ENCODE data around the gene PLXNA4. TPM values are rescaled to one million over a fixed set of nuclear protein-coding genes. Genes with fewer than 3 reads are reported as not detected.

PLXNA4 gene
- total and polyA plus RNA-seq, 8 donors = 1.9 to 6.6 (median 3.4) TPM

GRCh38 chr7:132588596-132588995, 12.3 kb upstream of the PLXNA4 start:
- Histone ChIP-seq H3K4me3 (no peak overlapping the region), H3K9me3 (no peaks in the 10 kb centered on the region), H3K36me3 (no peaks in the 10 kb centered on the region), H3K27me3 (peaks cover 0 to 10% of the 10 kb centered on the region in 2 donors), H3K27ac (no peak overlapping the region), H3K4me1 (no peaks in the 10 kb centered on the region)
- intact Hi-C loops (cut with DNase I) = no loop called here
- ATAC-seq = no peak
- DNase-seq = no peak
- TF ChIP-seq CTCF (IDR thresholded peaks at IDR 0.05) = no peak

GRCh38 chr7:132584796-132585494, 8.7 kb upstream of the PLXNA4 start:
- intact Hi-C loops (cut with DNase I) = loop anchor here in 1 of 2 donors (5.0 kb wide), 1 partner anchor 268 kb away; no protein-coding TSS in a partner anchor
- DNase-seq = no peak

GRCh38 chr7:132581431-132581830, 5.2 kb upstream of the PLXNA4 start:
- H3K27ac ChIP-seq = no peak overlapping the region
- TF ChIP-seq CTCF (IDR thresholded peaks at IDR 0.05) = no peak
- peaks cover 0 to 10% of the 10 kb centered on the region in 2 donors for H3K4me1 ChIP-seq
- peaks cover 14 to 34% of the 10 kb centered on the region in 2 donors for H3K27me3 ChIP-seq
- DNase-seq (no peak), ATAC-seq (no peak)
- H3K4me3 ChIP-seq = no peak overlapping the region
- H3K9me3 ChIP-seq = no peaks in the 10 kb centered on the region
- H3K36me3 ChIP-seq = no peaks in the 10 kb centered on the region
- intact Hi-C loops (cut with DNase I) = loop anchor here in 1 of 2 donors (5.0 kb wide), 1 partner anchor 264 kb away; no protein-coding TSS in a partner anchor

More at GRCh38 chr7:132584796-132585494, 8.7 kb upstream of the PLXNA4 start:
- no peak for TF ChIP-seq CTCF (IDR thresholded peaks at IDR 0.05)
- H3K4me1 ChIP-seq = no peaks in the 10 kb centered on the region
- H3K27me3 ChIP-seq = peaks cover 0 to 6% of the 10 kb centered on the region in 2 donors
- ATAC-seq = no peak
- H3K27ac ChIP-seq = no peak overlapping the region
- no peaks in the 10 kb centered on the region for H3K9me3 ChIP-seq
- H3K4me3 ChIP-seq = no peak overlapping the region
- H3K36me3 ChIP-seq = no peaks in the 10 kb centered on the region

GRCh38 chr7:132580717-132581285, 4.5 kb upstream of the PLXNA4 start:
- ATAC-seq = peak; percentile 79
- peaks cover 20 to 40% of the 10 kb centered on the region in 2 donors for H3K27me3 ChIP-seq
- no peak overlapping the region for H3K4me3 ChIP-seq
- H3K27ac ChIP-seq = no peak overlapping the region
- intact Hi-C loops (cut with DNase I) = loop anchor here in 1 of 2 donors (5.0 kb wide), 1 partner anchor 264 kb away; no protein-coding TSS in a partner anchor
- peak; percentile 67 to 74 for TF ChIP-seq CTCF (IDR thresholded peaks at IDR 0.05)
- no peaks in the 10 kb centered on the region for H3K9me3 ChIP-seq
- H3K36me3 ChIP-seq = no peaks in the 10 kb centered on the region
- peaks cover 0 to 16% of the 10 kb centered on the region in 2 donors for H3K4me1 ChIP-seq
- DNase-seq = peak in 3 of 4 donors; percentile 51 to 86 (median 73)

GRCh38 chr7:132580277-132580676, 4.0 kb upstream of the PLXNA4 start:
- Histone ChIP-seq H3K4me1 (peaks cover 0 to 20% of the 10 kb centered on the region in 2 donors), H3K27ac (no peak overlapping the region), H3K9me3 (no peaks in the 10 kb centered on the region), H3K36me3 (no peaks in the 10 kb centered on the region), H3K4me3 (no peak overlapping the region), H3K27me3 (peaks cover 26 to 45% of the 10 kb centered on the region in 2 donors)
- intact Hi-C loops (cut with DNase I) = loop anchor here in 1 of 2 donors (5.0 kb wide), 1 partner anchor 263 kb away; no protein-coding TSS in a partner anchor
- TF ChIP-seq CTCF (IDR thresholded peaks at IDR 0.05) = no peak
- no peak for ATAC-seq
- no peak for DNase-seq
